ENCODE results near the gene EHD1. TPM values are rescaled to one million over a fixed set of nuclear protein-coding genes. Genes with fewer than 3 reads are reported as not detected.

Gene EHD1
- total and polyA plus RNA-seq, 2 of the 8 experiments (the other 6 are each of a cell fraction or from before 2014, with no cell fraction given): 31.5 to 42.9 TPM

GRCh38 chr11:64827451-64827839 lies 51.0 kb downstream of the EHD1 start (continued):
- TF ChIP-seq RAD21 (IDR thresholded peaks at IDR 0.05 in 1 of 2, conservative IDR thresholded peaks at IDR 0.05 in 1 of 2; ENCODE audit: low read depth in 2 of 2, low read length in 2 of 2) (no peak), KDM5A (IDR thresholded peaks at IDR 0.05; ENCODE audit: low read length) (no peak), EP300 (IDR thresholded peaks at IDR 0.05; ENCODE audit: borderline replicate concordance in 1 of 2, low read depth in 2 of 2, low read length in 2 of 2) (no peak), CHD1 (IDR thresholded peaks at IDR 0.05; ENCODE audit: low read depth, low read length) (no peak), ASH2L (IDR thresholded peaks at IDR 0.05; ENCODE audit: low read length) (no peak), EZH2 (IDR thresholded peaks at IDR 0.05; ENCODE audit: low read depth, low read length, severe bottlenecking) (no peak), BCL11A (IDR thresholded peaks at IDR 0.05; ENCODE audit: low read depth in 2 of 2, low read length in 2 of 2) (no peak)
